ENCODE data around the gene NPR2. TPM values are rescaled to one million over a fixed set of nuclear protein-coding genes. Genes with fewer than 3 reads are reported as not detected.

NPR2 gene
- total and polyA plus RNA-seq, 4 donors: 6.2 to 16.1 (median 13.5) TPM

DNA sequence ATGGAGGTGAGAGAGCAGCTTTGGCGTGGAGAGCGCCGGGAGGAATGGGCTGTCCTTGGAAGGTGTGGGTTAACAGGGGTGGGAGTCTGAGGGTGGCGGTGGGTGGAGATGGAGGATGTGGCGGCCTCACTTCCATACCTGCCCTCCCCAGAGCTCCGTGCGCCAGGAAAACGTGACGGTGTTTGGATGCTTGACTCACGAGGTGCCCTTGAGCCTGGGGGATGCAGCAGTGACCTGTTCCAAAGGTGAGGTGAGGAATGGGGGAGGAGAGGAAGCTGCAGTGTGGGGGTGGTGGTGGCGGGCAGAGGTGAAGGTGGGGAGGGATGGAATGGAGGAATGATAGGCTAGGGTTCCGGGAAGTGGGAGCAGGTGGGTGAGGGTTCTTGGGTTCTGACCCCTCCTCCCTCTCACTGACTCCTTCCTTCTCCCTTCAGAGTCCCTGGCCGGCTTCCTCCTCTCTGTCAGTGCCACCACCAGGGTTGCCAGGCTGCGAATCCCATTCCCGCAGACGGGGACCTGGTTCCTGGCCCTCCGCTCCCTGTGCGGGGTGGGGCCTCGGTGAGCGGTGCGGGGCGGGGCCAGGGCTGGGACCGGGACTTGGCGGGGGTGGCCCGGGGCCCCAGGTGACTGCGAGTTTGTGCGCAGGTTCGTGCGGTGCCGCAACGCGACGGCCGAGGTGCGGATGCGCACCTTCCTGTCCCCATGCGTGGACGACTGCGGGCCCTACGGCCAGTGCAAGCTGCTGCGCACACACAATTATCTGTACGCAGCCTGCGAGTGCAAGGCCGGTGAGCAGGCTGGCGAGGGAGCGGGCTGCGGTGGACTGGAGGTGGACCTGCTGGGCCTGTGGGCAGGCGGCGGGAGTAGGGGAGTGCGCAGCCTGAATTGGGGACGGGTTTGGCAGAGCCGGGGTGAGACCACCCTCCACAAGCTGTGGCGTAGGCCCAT is 54.7 kb downstream of the NPR2 start:
- TF ChIP-seq, protein P1, sequence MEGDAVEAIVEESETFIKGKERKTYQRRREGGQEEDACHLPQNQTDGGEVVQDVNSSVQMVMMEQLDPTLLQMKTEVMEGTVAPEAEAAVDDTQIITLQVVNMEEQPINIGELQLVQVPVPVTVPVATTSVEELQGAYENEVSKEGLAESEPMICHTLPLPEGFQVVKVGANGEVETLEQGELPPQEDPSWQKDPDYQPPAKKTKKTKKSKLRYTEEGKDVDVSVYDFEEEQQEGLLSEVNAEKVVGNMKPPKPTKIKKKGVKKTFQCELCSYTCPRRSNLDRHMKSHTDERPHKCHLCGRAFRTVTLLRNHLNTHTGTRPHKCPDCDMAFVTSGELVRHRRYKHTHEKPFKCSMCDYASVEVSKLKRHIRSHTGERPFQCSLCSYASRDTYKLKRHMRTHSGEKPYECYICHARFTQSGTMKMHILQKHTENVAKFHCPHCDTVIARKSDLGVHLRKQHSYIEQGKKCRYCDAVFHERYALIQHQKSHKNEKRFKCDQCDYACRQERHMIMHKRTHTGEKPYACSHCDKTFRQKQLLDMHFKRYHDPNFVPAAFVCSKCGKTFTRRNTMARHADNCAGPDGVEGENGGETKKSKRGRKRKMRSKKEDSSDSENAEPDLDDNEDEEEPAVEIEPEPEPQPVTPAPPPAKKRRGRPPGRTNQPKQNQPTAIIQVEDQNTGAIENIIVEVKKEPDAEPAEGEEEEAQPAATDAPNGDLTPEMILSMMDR (IDR thresholded peaks at IDR 0.05; ENCODE audit: control extremely low read depth, extremely low read depth): no peak
- Histone ChIP-seq H3K36me3 (ENCODE audit: control insufficient read depth in 4 of 4, insufficient read depth in 4 of 4, low read length in 4 of 4) (peaks cover 0 to 22% (median 7%) of the 10 kb centered on the region in 4 donors), H3K4me3 (no peak overlapping the region), H3K27me3 (ENCODE audit: control insufficient read depth in 3 of 3, insufficient read depth in 3 of 3, low read length in 2 of 3) (no peaks in the 10 kb centered on the region), H3K9ac (ENCODE audit: insufficient read depth in 1 of 2, low read length in 2 of 2) (peak overlapping the region; percentile 16 to 59), H3K9me3 (ENCODE audit: control insufficient read depth in 4 of 4, insufficient read depth in 3 of 4, low read length in 3 of 4) (no peaks in the 10 kb centered on the region), H3K4me1 (ENCODE audit: control insufficient read depth in 5 of 5, insufficient read depth in 5 of 5, low read length in 5 of 5) (peaks cover 6 to 21% (median 16%) of the 10 kb centered on the region in 5 donors), H3K27ac (ENCODE audit: low read depth in 1 of 2, low read length in 1 of 2) (peak overlapping the region in 1 of 2 donors; percentile 80)
- ATAC-seq (ENCODE audit: insufficient read depth, low FRiP score) (no peak), DNase-seq (peak in 1 of 3 donors; percentile 26)
- 38 to 60% methylated on average over 52 to 53 of the region's 53 CpGs for WGBS, 2 donors

DNA sequence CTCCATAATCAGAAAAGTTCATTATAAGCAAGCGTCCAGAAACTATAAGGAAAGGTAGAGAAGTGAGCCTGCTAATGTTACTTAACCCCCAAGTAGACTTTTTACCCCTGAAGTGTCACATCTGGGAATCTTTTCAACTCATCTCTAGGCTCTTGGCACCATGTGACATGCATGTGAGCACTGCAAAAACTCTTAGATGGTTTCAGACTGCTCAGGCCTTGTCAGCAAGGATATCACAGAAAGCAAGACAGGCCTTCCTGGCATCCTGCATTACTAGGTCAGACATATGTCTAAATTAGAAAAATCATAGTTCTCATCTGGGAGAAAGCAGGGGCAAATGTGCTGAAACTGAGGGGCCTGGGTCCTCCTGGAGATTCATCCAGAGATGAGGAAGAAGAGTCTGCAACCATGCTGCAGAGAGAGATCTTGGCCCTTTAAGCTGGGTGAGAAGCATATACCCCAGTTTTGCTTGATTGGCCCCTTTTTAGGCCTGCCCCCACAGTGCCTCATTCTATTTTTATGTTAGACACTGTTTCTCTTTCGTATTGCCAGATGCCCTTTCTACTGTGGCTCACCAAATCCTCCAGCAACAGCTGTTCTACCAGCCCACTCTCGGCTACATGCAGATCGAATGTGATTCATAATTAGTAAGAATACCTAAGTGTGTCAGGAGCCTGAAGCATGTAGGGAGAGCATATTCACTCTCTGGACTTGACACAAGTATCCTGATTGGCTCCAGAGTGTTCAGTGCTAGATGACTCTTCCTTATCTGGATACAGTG is 56.6 kb downstream of the NPR2 start:
- ATAC-seq (ENCODE audit: insufficient read depth, low FRiP score) (peak; percentile 31), DNase-seq (no peak)
- H3K4me1 ChIP-seq (ENCODE audit: control insufficient read depth in 5 of 5, insufficient read depth in 5 of 5, low read length in 5 of 5): peaks cover 6 to 21% (median 15%) of the 10 kb centered on the region in 5 donors
- no peaks in the 10 kb centered on the region for H3K27me3 ChIP-seq (ENCODE audit: control insufficient read depth in 3 of 3, insufficient read depth in 3 of 3, low read length in 2 of 3)
- H3K9ac ChIP-seq (ENCODE audit: insufficient read depth in 1 of 2, low read length in 2 of 2): no peak overlapping the region
- no peaks in the 10 kb centered on the region for H3K9me3 ChIP-seq (ENCODE audit: control insufficient read depth in 4 of 4, insufficient read depth in 3 of 4, low read length in 3 of 4)
- 82 to 85% methylated on average over 4 of the region's 4 CpGs for WGBS, 2 donors
- TF ChIP-seq, protein P1 (IDR thresholded peaks at IDR 0.05; ENCODE audit: control extremely low read depth, extremely low read depth): no peak
- no peak overlapping the region for H3K4me3 ChIP-seq
- H3K27ac ChIP-seq (ENCODE audit: low read depth in 1 of 2, low read length in 1 of 2): peak overlapping the region in 1 of 2 donors; percentile 70
- H3K36me3 ChIP-seq (ENCODE audit: control insufficient read depth in 4 of 4, insufficient read depth in 4 of 4, low read length in 4 of 4): peaks cover 0 to 32% (median 7%) of the 10 kb centered on the region in 4 donors

DNA sequence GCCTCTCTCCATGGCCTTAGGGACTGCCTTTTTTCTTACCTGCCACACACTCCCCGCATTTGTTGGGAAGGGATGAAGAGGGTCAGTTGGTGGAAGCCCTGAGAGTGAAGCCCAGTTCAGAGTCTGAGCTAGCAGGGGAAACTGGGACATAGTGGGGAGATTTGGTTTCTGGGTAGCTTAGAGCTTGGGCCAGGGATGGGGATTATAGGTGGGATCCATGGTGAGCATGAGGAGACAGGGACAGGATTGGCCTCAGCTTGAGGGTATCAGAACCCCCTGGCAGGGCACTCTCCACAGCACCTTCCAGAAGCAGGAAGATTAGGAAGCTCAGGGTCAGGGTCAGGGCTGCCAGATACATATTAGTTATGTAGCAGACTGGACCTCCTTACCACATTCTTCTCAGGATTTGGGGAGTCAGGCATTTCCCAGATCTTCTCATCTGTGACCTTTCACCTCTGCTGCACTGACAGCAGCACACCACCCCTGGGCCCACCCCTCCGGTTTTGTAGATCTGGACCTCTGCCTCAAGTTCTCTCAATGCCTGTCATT is 61.0 kb downstream of the NPR2 start:
- Histone ChIP-seq H3K9me3 (ENCODE audit: control insufficient read depth in 4 of 4, insufficient read depth in 3 of 4, low read length in 3 of 4) (no peaks in the 10 kb centered on the region), H3K36me3 (ENCODE audit: control insufficient read depth in 4 of 4, insufficient read depth in 4 of 4, low read length in 4 of 4) (peaks cover 0 to 23% (median 7%) of the 10 kb centered on the region in 4 donors), H3K4me1 (ENCODE audit: control insufficient read depth in 5 of 5, insufficient read depth in 5 of 5, low read length in 5 of 5) (no peaks in the 10 kb centered on the region), H3K9ac (ENCODE audit: insufficient read depth in 1 of 2, low read length in 2 of 2) (no peak overlapping the region), H3K27me3 (ENCODE audit: control insufficient read depth in 3 of 3, insufficient read depth in 3 of 3, low read length in 2 of 3) (no peaks in the 10 kb centered on the region), H3K4me3 (no peak overlapping the region), H3K27ac (ENCODE audit: low read depth in 1 of 2, low read length in 1 of 2) (no peak overlapping the region)
- ATAC-seq (ENCODE audit: insufficient read depth, low FRiP score): no peak
- 85 to 95% methylated on average over 2 of the region's 2 CpGs for WGBS, 2 donors
- DNase-seq: no peak
- TF ChIP-seq, protein P1 (IDR thresholded peaks at IDR 0.05; ENCODE audit: control extremely low read depth, extremely low read depth): no peak

Measured in lung (tissue), 12 donors.